ENCODE measurements around the gene AGXT.

AGXT gene

DNA sequence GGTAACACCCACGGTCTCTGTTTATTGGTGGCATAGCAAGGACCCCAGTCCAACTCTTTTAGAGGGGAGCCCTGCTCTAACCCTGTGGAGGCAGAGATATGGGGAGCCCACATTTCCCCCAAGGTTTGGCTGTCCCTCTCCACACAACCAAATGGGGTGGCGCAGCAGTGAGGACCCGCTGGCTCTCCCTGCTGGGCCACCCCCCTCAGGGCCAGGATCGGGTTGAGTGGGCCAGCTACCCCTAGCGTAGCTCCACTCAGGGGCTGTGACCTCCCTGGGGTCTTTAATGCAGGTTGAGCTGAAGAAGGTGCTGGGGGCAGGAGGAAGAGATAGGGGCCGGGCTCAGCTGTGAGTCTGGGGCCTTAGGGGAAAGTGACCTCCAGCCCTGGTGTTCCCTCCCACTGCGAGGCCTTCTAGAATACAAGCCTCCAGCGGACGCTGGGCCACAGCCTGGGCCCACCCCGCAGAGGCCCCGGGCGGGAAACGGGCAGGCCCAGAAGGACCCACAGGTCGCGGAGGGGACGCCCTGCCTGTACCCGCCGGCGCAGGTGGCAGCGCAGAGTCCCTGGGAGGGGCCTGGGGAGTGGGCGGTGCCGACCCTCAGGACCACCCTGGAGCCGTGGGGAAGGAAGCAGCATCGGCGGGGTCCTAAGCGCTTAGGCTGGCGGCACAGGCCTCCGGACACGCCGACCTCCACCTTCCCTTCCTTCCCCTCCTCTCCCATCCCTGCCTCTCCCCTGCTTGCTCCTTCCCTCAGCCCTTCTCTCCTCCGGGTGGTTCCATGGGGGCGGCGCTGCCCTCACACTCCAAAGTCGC lies 47.1 kb downstream of the AGXT start:
- no peak for DNase-seq (ENCODE audit: low read depth in 1 of 2, low spot score in 1 of 2)
- TF ChIP-seq SPI1 (IDR thresholded peaks at IDR 0.05; ENCODE audit: borderline replicate concordance, low read depth) (no peak), GABPA (IDR thresholded peaks at IDR 0.05; ENCODE audit: low read depth) (no peak)
- H3K27me3 ChIP-seq (ENCODE audit: insufficient read depth, poor library complexity, severe bottlenecking): peaks cover 20% of the 10 kb centered on the region
- no peak overlapping the region for H3K4me3 ChIP-seq (replicated peaks; ENCODE audit: insufficient read depth, low read length)
- H3K27ac ChIP-seq (replicated peaks): no peak overlapping the region

DNA sequence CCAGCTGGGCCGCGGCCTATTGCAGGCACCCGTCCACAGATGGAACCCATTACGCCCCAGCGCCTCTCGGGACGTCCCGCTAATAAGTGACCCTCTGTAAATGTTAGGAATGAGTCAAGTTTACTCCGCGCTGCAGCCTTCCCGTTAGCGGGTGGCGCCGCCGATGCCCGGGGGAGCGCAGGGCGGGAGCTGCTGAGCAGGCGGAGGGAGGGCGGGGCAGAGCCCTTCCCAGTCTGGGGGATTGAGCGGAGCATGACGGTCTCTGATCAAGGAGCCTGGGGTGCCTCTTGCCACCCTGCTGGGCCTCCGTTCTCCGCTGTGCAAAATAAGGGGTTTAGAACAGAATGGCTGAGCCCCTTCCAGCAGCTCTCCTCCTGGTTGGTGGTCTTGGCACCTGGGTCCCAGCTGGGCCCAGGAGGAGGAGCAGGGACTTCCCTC lies 48.0 kb downstream of the AGXT start:
- peaks cover 16% of the 10 kb centered on the region for H3K27me3 ChIP-seq (ENCODE audit: insufficient read depth, poor library complexity, severe bottlenecking)
- no peak overlapping the region for H3K4me3 ChIP-seq (replicated peaks; ENCODE audit: insufficient read depth, low read length)
- DNase-seq (ENCODE audit: low read depth in 1 of 2, low spot score in 1 of 2): no peak
- no peak overlapping the region for H3K27ac ChIP-seq (replicated peaks)
- TF ChIP-seq, protein P1, sequence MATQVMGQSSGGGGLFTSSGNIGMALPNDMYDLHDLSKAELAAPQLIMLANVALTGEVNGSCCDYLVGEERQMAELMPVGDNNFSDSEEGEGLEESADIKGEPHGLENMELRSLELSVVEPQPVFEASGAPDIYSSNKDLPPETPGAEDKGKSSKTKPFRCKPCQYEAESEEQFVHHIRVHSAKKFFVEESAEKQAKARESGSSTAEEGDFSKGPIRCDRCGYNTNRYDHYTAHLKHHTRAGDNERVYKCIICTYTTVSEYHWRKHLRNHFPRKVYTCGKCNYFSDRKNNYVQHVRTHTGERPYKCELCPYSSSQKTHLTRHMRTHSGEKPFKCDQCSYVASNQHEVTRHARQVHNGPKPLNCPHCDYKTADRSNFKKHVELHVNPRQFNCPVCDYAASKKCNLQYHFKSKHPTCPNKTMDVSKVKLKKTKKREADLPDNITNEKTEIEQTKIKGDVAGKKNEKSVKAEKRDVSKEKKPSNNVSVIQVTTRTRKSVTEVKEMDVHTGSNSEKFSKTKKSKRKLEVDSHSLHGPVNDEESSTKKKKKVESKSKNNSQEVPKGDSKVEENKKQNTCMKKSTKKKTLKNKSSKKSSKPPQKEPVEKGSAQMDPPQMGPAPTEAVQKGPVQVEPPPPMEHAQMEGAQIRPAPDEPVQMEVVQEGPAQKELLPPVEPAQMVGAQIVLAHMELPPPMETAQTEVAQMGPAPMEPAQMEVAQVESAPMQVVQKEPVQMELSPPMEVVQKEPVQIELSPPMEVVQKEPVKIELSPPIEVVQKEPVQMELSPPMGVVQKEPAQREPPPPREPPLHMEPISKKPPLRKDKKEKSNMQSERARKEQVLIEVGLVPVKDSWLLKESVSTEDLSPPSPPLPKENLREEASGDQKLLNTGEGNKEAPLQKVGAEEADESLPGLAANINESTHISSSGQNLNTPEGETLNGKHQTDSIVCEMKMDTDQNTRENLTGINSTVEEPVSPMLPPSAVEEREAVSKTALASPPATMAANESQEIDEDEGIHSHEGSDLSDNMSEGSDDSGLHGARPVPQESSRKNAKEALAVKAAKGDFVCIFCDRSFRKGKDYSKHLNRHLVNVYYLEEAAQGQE (IDR thresholded peaks at IDR 0.05; ENCODE audit: insufficient replicate concordance, low read depth): no peak
- TF ChIP-seq, protein P2, sequence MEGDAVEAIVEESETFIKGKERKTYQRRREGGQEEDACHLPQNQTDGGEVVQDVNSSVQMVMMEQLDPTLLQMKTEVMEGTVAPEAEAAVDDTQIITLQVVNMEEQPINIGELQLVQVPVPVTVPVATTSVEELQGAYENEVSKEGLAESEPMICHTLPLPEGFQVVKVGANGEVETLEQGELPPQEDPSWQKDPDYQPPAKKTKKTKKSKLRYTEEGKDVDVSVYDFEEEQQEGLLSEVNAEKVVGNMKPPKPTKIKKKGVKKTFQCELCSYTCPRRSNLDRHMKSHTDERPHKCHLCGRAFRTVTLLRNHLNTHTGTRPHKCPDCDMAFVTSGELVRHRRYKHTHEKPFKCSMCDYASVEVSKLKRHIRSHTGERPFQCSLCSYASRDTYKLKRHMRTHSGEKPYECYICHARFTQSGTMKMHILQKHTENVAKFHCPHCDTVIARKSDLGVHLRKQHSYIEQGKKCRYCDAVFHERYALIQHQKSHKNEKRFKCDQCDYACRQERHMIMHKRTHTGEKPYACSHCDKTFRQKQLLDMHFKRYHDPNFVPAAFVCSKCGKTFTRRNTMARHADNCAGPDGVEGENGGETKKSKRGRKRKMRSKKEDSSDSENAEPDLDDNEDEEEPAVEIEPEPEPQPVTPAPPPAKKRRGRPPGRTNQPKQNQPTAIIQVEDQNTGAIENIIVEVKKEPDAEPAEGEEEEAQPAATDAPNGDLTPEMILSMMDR (IDR thresholded peaks at IDR 0.05; ENCODE audit: insufficient read depth, low read length): no peak
- TF ChIP-seq POLR2AphosphoS5 (IDR thresholded peaks at IDR 0.05; ENCODE audit: low read depth) (no peak), GABPA (IDR thresholded peaks at IDR 0.05; ENCODE audit: low read depth) (no peak), SPI1 (IDR thresholded peaks at IDR 0.05; ENCODE audit: borderline replicate concordance, low read depth) (no peak)

DNA sequence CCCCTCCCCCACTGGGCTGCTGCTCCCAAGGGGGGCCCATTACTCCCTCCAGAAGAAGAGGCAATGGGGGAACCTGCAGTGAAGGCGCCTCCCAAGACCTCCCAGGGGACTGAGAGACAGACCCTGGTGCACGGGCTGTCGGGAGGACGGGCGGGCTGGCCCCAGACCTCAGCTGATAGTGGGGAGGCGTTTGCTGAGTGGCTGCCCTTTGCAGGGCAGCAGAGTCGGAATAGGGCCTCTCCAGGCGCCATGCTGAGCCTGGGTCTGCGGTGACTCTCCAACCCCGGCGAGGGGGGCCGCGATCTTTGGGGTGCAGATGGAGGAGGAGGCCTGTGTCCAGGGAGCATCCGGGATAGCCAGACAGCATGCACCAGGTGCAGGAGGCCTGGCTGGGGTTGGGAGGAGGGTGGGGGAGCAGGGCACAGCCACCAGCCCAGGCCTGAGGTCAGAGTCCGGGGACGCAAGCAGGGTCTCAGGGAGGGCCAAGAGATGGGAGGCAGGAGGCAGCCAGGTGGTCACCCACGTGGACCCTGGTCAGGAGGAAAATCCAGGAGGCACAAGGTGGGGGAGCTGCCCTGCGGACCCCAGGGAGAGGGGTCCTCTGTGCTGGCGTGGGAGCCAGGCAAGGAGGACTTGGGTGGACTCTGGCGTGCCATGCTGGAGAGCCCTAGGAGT lies 48.5 kb downstream of the AGXT start:
- TF ChIP-seq GABPA (IDR thresholded peaks at IDR 0.05; ENCODE audit: low read depth) (no peak), POLR2AphosphoS5 (IDR thresholded peaks at IDR 0.05; ENCODE audit: low read depth) (no peak), SPI1 (IDR thresholded peaks at IDR 0.05; ENCODE audit: borderline replicate concordance, low read depth) (no peak)
- TF ChIP-seq, protein P1 (IDR thresholded peaks at IDR 0.05; ENCODE audit: insufficient replicate concordance, low read depth): no peak
- TF ChIP-seq, protein P2 (IDR thresholded peaks at IDR 0.05; ENCODE audit: insufficient read depth, low read length): no peak
- Histone ChIP-seq H3K4me3 (replicated peaks; ENCODE audit: insufficient read depth, low read length) (no peak overlapping the region), H3K27ac (replicated peaks) (no peak overlapping the region), H3K27me3 (ENCODE audit: insufficient read depth, poor library complexity, severe bottlenecking) (peaks cover 15% of the 10 kb centered on the region)
- no peak for DNase-seq (ENCODE audit: low read depth in 1 of 2, low spot score in 1 of 2)

DNA sequence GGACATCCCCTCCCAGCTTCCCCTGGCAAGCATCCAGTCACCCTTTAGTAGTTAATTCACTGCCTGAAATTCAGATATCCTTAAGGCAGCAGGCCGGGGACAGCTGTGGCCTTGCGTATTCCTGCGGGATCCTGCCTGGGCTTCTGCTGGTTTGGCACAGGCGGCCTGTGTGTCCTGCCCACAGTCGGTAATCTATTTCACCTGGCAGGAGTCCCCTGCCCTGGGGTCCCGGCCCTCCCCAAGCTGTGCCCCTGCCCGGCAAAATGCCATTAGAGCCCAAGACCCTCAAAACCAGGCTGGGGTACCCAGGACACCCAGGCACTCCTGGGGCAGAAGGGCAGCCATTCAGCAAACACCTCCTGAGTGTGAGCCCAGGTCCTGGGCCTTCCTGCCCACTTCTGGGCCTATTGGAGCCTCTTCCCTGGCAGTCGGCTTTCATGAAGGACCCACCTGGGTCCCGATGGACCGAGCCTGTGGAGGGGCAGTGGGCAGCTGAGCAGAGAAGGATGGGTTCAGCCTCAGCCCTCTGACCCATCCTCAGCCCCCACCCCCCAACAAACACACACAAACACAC lies 49.1 kb downstream of the AGXT start:
- no peak for DNase-seq (ENCODE audit: low read depth in 1 of 2, low spot score in 1 of 2)
- Histone ChIP-seq H3K27ac (replicated peaks) (no peak overlapping the region), H3K27me3 (ENCODE audit: insufficient read depth, poor library complexity, severe bottlenecking) (peaks cover 12% of the 10 kb centered on the region), H3K4me3 (replicated peaks; ENCODE audit: insufficient read depth, low read length) (no peak overlapping the region)
- TF ChIP-seq POLR2AphosphoS5 (IDR thresholded peaks at IDR 0.05; ENCODE audit: low read depth) (no peak), SPI1 (IDR thresholded peaks at IDR 0.05; ENCODE audit: borderline replicate concordance, low read depth) (no peak), GABPA (IDR thresholded peaks at IDR 0.05; ENCODE audit: low read depth) (no peak)
- TF ChIP-seq, protein P2 (IDR thresholded peaks at IDR 0.05; ENCODE audit: insufficient read depth, low read length): no peak
- TF ChIP-seq, protein P1 (IDR thresholded peaks at IDR 0.05; ENCODE audit: insufficient replicate concordance, low read depth): no peak
